Thoracic aorta (tissue), 2 donors: Measurements from ENCODE around the gene SEPTIN7. TPM values are rescaled to one million over a fixed set of nuclear protein-coding genes. Genes with fewer than 3 reads are reported as not detected.
A peak's percentile ranks its signal among the peaks of the same experiment; 100 is the strongest.
"Not testable (repeated sequence)": the region's sequence is repeated elsewhere in the genome, so short reads cannot be mapped to it uniquely, and the experiment has no call there.

Experiments
- ATAC-seq: fragments of 150-250 bp; one replicate; pipeline ENCODE4 v1.8.0; 2017; ENCODE audit warnings: low read depth; ENCODE audit not compliant: insufficient number of reproducible peaks, low FRiP score
- DNase-seq: peaks from one replicate; pipeline ENCODE4 v3.0.0-alpha.2; 2020; ENCODE audit warnings: low spot score
- H3K27ac ChIP-seq, 2 donors: fragments of 200-600 bp; sonication (generic); 1 replicate in 1 of 2; 2 replicates in 1 of 2; pipeline ENCODE4 v1.5.1; 2016; ENCODE audit warnings: mild to moderate bottlenecking in 2 of 2, moderate library complexity in 2 of 2
- H3K27me3 ChIP-seq: fragments of 200-600 bp; sonication (generic); replicated peaks from 2 replicates; pipeline ENCODE4 v1.6.0; 2016; ENCODE audit warnings: mild to moderate bottlenecking; ENCODE audit not compliant: insufficient read depth
- H3K36me3 ChIP-seq: fragments of 200-600 bp; sonication (generic); one replicate; pipeline ENCODE4 v1.5.1; 2016
- H3K4me1 ChIP-seq, 2 donors: fragments of 200-600 bp; sonication (generic); 1 replicate in 1 of 2; 2 replicates in 1 of 2; pipeline versions ENCODE4 v1.5.1 to v1.6.0; 2016; ENCODE audit warnings: low read depth in 2 of 2, mild to moderate bottlenecking in 1 of 2; ENCODE audit not compliant: control insufficient read depth in 1 of 2
- H3K4me3 ChIP-seq: fragments of 200-600 bp; sonication (generic); 2 replicates; pipeline ENCODE4 v1.5.1; 2016; ENCODE audit warnings: mild to moderate bottlenecking
- H3K9me3 ChIP-seq: fragments of 200-600 bp; sonication (generic); 2 replicates; pipeline ENCODE4 v1.5.1; 2016
- total RNA-seq, 2 donors: library from RNA; depleted of rRNA; stranded (reverse); fragments of >200 nt; gene quantifications; one replicate each; pipeline versions ENCODE4 v1.1.0 to v1.2.3, GENCODE V29; 2016
- TF ChIP-seq, protein P1 (sequence below): fragments of 200-600 bp; sonication (generic); IDR thresholded peaks from one replicate; pipeline ENCODE4 v1.5.1; 2019; ENCODE audit warnings: antibody characterized with exemption

The SEPTIN7 gene
- 100 to 1,000 TPM; 165 to 224 TPM for total RNA-seq

GRCh38 chr7:35800718-35801391, at the start of gene SEPTIN7:
TSS of gene SEPTIN7 (plus strand) at chr7:35801057. CDS start at chr7:35801210, 153 bp downstream.
- no peaks in the 10 kb centered on the region for H3K9me3 ChIP-seq

GRCh38 chr7:35752742-35753141, 48.1 kb upstream of the SEPTIN7 start:
- H3K4me1 ChIP-seq = no peaks in the 10 kb centered on the region
- TF ChIP-seq, protein P1, sequence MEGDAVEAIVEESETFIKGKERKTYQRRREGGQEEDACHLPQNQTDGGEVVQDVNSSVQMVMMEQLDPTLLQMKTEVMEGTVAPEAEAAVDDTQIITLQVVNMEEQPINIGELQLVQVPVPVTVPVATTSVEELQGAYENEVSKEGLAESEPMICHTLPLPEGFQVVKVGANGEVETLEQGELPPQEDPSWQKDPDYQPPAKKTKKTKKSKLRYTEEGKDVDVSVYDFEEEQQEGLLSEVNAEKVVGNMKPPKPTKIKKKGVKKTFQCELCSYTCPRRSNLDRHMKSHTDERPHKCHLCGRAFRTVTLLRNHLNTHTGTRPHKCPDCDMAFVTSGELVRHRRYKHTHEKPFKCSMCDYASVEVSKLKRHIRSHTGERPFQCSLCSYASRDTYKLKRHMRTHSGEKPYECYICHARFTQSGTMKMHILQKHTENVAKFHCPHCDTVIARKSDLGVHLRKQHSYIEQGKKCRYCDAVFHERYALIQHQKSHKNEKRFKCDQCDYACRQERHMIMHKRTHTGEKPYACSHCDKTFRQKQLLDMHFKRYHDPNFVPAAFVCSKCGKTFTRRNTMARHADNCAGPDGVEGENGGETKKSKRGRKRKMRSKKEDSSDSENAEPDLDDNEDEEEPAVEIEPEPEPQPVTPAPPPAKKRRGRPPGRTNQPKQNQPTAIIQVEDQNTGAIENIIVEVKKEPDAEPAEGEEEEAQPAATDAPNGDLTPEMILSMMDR = no peak
- no peak overlapping the region for H3K4me3 ChIP-seq
- DNase-seq = no peak
- no peak overlapping the region for H3K27ac ChIP-seq
- no peaks in the 10 kb centered on the region for H3K36me3 ChIP-seq
- ATAC-seq = no peak
- no peaks in the 10 kb centered on the region for H3K27me3 ChIP-seq
- no peaks in the 10 kb centered on the region for H3K9me3 ChIP-seq

More at GRCh38 chr7:35800718-35801391, at the start of gene SEPTIN7:
- H3K4me3 ChIP-seq = peak within 1 kb of the TSS; percentile 98
- peaks cover 15 to 49% of the 10 kb centered on the region in 2 donors for H3K4me1 ChIP-seq
- ATAC-seq (peak; percentile 98), DNase-seq (peak; percentile 94)
- H3K27ac ChIP-seq = peak within 1 kb of the TSS; percentile 98 to 99
- no peaks in the 10 kb centered on the region for H3K36me3 ChIP-seq
- no peaks in the 10 kb centered on the region for H3K27me3 ChIP-seq
- TF ChIP-seq, protein P1 = no peak

- Histone ChIP-seq H3K4me3 (no peak overlapping the region), H3K27ac (no peak overlapping the region), H3K36me3 (no peaks in the 10 kb centered on the region), H3K9me3 (no peaks in the 10 kb centered on the region), H3K27me3 (no peaks in the 10 kb centered on the region), H3K4me1 (no peaks in the 10 kb centered on the region)
- TF ChIP-seq, protein P1 = no peak
- DNase-seq = no peak
- no peak for ATAC-seq
Measured at GRCh38 chr7:35753761-35754603, 46.9 kb upstream of the SEPTIN7 start.

DNA sequence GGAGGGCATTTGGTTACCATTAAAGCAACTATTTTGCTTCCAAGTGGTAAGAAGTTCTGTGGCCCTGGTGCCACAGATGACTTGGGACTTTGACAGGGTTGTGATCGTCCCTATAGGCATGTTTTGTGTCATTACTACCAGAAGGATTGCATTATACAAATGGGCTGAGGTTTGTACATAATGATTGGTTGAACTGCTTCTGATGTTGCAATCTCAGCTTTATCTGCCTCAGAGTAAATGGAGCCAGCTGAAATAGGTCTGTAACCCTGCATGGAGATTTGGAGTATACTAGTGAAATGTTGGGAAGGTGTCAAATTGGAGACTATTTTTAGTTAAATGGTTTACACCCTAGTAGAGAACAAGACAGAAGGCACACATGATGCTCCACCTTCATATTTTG, 46.1 kb upstream of the SEPTIN7 start:
- Histone ChIP-seq H3K9me3 (no peaks in the 10 kb centered on the region), H3K27me3 (no peaks in the 10 kb centered on the region), H3K27ac (no peak overlapping the region), H3K4me1 (peaks cover under 1 to 1% of the 10 kb centered on the region in 2 donors), H3K36me3 (no peaks in the 10 kb centered on the region), H3K4me3 (no peak overlapping the region)
- TF ChIP-seq, protein P1 = no peak
- DNase-seq (no peak), ATAC-seq (no peak)

- DNase-seq (no peak), ATAC-seq (no peak)
- no peaks in the 10 kb centered on the region for H3K36me3 ChIP-seq
- H3K4me1 ChIP-seq = peaks cover 8 to 11% of the 10 kb centered on the region in 2 donors
- TF ChIP-seq, protein P1 = no peak
- H3K4me3 ChIP-seq = no peak overlapping the region
- no peaks in the 10 kb centered on the region for H3K9me3 ChIP-seq
- H3K27me3 ChIP-seq = no peaks in the 10 kb centered on the region
- H3K27ac ChIP-seq = no peak overlapping the region
Measured at GRCh38 chr7:35755711-35756110, 45.1 kb upstream of the SEPTIN7 start.

DNA sequence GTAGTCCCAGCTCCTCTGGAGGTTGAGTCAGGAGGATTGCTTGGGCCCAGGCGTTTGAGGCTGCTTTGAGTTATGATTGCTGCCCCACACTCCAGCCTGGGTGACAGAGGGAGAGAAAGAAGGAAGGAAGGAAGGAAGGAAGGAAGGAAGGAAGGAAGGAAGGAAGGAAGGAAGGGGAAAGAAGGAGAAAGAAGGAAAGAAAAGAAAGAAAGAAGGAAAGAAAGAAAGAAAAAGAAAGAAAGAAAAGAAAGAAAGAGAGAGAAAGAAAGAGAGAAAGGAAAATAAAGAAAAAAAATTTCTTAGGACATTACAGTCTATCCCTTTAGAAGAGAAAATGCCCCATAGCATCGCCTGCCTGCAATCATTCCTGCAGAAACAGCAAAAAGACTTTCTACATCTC, 44.4 kb upstream of the SEPTIN7 start:
- not testable (repeated sequence) for H3K4me3 ChIP-seq, ATAC-seq

More for the DNA sequence above, 44.4 kb upstream of the SEPTIN7 start:
- H3K27me3 ChIP-seq, H3K27ac ChIP-seq, DNase-seq, H3K9me3 ChIP-seq, H3K36me3 ChIP-seq: not testable (repeated sequence)
- peaks cover 10 to 19% of the 10 kb centered on the region in 2 donors for H3K4me1 ChIP-seq
